Measurements from ENCODE around the gene HEATR3. TPM values are rescaled to one million over a fixed set of nuclear protein-coding genes. Genes with fewer than 3 reads are reported as not detected.
A peak's percentile ranks its signal among the peaks of the same experiment; 100 is the strongest.

The HEATR3 gene, protein sequence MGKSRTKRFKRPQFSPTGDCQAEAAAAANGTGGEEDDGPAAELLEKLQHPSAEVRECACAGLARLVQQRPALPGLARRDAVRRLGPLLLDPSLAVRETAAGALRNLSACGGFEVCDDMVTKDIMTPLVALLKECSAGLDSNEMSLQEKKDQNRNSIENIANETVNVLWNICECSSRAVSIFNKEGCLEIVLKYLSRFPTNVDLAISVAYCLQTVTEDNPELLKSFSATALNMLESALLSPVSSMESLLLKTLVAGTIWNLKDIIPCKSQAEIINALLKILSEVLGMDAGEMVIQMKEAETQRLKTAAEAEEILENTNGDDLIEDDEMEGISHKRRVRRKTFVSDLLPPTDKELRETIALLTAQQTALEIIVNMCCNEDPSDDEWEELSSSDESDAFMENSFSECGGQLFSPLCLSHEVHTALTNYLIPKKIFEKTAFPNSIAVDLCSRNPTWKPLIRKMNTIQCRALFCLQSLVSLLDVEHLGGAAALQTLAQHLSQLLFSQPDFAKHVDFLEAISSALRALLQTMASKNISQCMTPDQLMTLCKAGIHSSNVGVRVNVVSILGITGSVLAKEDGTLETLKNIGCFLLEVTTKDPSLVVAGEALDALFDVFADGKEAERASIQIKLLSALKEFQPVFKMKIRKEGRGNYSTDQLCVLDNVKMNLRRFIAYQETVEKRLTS
- total RNA-seq (2014; rRNA removed; shearing (Covaris generic)): 15.8 and 24.1 TPM in 2 replicates

- peak; percentile 88 for DNase-seq (ENCODE audit: low read depth)
These were observed at the start of gene HEATR3 for GRCh38 chr16:50065624-50066481. HEATR3 (plus strand) TSS chr16:50065970; CDS start chr16:50066132, 162 bp downstream.

- no peak for DNase-seq (ENCODE audit: low read depth)
These were observed 48.2 kb upstream of the HEATR3 start for GRCh38 chr16:50017553-50017952.

- DNase-seq (ENCODE audit: low read depth): peak; percentile 43
These were observed 44.2 kb upstream of the HEATR3 start for GRCh38 chr16:50021544-50021943.

GRCh38 chr16:50023641-50024040, 42.1 kb upstream of the HEATR3 start:
- no peak for DNase-seq (ENCODE audit: low read depth)

GRCh38 chr16:50024207-50024606, 41.6 kb upstream of the HEATR3 start:
- DNase-seq (ENCODE audit: low read depth): no peak

DNA sequence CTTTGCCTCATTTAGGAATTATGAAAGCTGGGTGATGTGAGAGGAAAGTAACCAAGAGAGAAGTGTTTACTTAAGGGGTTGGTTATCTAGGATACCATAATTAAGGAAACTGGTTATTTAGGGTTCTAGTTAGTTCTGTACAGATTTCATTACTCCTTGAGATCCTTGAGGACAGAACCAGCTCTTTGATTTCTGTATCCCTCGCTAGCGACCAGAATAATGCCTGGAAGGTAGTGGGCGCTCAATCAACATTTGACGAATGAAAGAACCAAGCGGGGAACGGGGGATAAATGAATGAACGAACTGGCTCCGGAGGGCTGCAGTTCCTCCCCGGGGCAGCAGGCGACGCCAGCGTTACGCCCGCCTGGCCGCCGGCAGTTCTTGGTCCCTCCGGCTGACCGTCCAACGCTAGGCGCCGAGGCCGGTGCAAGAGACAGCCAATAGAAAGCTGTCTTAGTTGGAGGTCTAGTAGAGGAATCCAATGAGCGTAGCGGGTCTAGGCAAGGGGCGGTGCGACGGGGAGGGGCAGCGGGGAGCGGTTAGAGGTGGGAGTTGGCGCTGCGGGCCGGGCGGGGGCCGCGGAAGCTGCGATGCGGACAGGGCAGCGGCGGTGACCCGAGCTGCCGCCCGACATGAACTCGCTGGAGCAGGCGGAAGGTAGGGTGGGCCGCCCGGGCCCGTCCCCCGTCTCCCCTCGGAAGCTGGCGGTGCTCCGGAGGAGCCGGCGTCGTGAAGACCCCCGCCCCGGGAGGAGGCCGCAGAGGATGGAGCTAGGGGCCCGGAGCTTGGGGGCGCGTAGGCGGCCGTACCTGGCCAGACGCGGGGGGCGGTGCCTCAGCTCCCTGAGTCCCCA, 40.9 kb upstream of the HEATR3 start, which contains the start of gene CNEP1R1:
TSS of gene CNEP1R1 (plus strand) at position 542 of the 853 bp plus-strand sequence. CDS start at position 633, 91 bp downstream.
- DNase-seq (ENCODE audit: low read depth): peak; percentile 94

- DNase-seq (ENCODE audit: low read depth): peak; percentile 50
These were observed 40.2 kb upstream of the HEATR3 start for GRCh38 chr16:50025537-50025931.

DNA sequence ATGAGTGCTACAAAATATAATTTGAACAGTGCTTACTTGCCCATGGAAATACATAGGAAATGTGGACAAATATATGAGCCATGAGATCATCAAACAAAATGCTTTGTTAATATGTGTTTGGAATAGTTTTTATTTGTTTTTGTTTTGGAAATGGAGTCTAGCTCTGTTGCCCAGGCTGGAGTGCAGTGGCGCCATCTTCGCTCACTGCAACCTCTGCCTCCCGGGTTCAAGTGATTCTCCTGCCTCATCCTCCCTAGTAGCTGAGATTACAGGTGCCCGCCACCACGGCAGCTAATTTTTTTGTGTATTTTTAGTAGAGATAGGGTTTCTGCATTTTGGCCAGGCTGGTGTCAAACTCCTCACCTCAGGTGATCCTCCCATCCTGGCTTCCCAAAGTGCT, 37.9 kb upstream of the HEATR3 start:
- DNase-seq (ENCODE audit: low read depth): no peak

DNA sequence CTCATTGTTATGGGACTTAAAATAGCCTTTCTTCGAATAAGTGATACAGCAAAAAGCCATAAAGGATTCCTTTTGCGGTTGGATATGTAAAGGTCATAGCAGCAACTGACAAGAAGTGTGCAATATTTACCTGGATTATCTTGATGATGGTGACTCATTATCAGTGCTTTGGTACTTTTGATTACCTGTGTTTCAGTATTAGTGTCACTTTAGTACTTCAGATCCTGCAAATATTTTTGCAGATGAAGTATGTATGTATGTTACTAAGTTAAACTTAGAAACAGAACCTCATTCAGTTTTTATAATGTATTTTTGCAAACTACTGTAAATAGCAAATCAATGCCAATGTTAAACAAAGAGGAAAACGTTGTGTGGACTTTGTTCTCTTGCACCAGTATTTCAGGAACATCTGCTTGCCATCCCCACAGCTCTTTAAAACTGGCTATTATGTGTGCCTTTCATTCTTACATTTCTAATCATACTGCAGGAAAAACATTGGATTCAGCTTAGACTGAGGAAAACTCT, 30.2 kb upstream of the HEATR3 start:
- no peak for DNase-seq (ENCODE audit: low read depth)

GRCh38 chr16:50036426-50036825, 29.3 kb upstream of the HEATR3 start:
- no peak for DNase-seq (ENCODE audit: low read depth)

DNA sequence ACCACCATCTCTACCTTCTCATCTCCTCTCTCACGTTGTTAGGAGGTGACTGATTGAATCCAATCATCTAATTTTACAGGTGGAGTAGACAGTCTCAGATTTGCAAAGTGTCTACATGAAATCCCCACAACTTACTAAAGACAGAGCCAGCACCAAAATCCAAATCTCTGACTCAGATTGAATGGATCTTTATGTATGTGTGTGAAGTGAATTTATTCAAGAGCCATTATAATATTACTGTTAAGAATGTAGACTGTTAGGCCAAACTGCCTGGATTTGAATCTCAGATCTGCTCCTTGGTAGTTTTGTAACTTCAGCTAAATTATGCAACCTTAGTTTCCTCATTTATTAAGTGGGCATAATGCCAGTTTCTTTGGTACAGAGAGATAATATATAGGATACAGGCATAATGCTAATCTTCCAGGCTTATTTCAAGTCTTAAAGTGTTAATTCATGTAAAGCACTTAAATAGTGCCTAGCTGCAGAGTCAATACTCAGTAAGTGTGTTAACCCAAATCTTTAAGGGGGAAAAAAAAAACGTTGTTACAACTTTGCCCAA, 28.0 kb upstream of the HEATR3 start:
- DNase-seq (ENCODE audit: low read depth): no peak

DNA sequence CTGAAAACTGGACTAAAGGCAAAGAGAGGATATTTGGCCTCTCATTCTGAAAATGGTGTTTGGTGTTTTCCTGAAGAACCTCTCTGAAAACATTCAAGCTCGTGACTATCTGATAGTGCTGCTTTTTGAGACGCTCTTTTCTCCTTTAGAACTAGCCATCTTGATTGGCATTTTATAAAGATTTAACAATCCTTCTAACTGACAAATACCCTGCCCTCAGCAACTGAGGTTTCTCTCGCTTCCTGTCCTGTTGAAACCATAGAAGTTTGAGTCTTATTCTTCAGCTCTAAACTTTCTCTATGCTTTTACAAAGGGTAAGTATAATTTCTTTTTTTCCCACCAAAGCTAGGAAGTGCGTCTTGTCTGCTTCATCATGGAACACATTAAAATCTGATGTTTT, 27.5 kb upstream of the HEATR3 start:
- DNase-seq (ENCODE audit: low read depth): no peak

- DNase-seq (ENCODE audit: low read depth): no peak
These were observed 26.8 kb upstream of the HEATR3 start for GRCh38 chr16:50038756-50039529.

DNA sequence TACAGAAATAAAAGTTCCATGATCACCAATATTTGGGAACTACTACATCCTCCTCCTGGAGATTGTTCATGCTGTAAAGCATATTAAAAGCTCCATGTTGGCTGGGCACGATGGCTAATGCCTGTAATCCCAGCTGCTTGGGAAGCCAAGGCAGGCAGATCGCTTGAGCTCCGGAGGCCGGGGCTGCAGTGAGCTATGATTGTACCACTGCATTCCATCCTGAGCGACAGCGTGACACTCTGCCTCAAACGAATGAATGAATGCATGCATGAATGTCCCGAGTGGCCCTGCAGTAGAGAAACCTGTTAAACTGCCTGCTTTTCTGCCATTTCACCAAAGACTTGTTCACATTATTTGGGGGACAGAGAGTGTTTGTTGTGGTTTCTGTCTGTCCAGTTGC, 25.8 kb upstream of the HEATR3 start:
- no peak for DNase-seq (ENCODE audit: low read depth)

- DNase-seq (ENCODE audit: low read depth): no peak
These were observed 25.1 kb upstream of the HEATR3 start for GRCh38 chr16:50040710-50041109.

DNA sequence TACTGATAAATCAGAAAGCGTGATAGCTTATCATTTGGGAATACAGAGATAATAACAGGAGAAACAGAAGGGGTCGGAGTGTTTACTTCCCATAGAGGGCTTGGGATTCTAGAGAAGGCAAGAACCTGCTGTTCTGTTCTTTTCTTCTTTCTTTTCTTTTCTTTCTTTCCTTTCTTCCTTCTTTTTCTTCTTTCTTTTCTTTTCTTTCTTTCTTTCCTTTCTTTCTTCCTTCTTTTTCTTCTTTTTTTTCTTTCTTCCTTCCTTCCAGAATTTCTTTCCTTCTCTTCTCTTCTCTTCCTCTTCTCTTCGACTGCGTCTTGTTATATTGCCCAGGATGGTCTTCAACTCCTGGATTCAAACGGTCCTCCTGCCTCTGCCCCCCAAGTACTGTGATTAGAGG, 22.4 kb upstream of the HEATR3 start:
- DNase-seq (ENCODE audit: low read depth): no peak

- DNase-seq (ENCODE audit: low read depth): no peak
These were observed 20.4 kb upstream of the HEATR3 start for GRCh38 chr16:50045412-50045811.

- no peak for DNase-seq (ENCODE audit: low read depth)
These were observed 18.9 kb upstream of the HEATR3 start for GRCh38 chr16:50046853-50047252.

DNA sequence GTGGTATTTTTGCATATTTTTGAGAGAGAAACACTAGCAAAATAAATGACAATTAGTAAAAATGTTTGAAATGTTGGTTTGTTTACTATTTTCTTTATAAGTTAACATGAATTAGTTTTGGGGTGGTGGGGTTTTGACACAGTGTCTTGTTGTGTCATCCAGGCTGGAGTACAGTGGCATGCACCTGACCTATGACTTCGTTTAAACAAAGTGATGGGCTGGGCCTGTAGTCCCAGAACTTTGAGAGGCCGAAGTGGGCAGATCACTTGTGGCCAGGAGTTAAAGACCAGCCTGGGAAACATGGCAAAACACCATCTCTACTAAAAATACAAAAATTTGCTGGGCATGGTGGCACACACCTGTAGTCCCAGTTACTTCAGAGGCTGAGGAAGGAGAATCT, 17.9 kb upstream of the HEATR3 start:
- no peak for DNase-seq (ENCODE audit: low read depth)

DNA sequence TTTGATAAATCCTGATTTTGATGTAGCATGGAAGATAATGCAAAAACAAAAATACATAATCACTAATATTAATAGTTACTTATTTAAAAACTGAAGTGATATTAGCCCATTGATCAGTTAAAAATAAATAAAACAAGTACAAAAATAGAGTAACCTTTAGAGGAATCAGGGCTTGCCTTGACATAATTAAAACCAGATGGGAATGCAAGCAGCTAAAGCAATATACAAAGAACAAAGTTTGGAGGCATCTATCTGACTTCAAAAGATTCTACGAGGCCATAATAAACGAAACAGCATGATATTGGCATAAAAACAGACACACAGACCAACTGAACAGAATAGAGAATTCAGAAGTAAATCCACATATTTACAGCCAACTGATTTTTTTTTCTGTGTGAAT, 15.0 kb upstream of the HEATR3 start:
- no peak for DNase-seq (ENCODE audit: low read depth)

All from M059J (cell line).